Measurements from ENCODE around the gene ANKRD39. TPM values are rescaled to one million over a fixed set of nuclear protein-coding genes. Genes with fewer than 3 reads are reported as not detected.
A peak's percentile ranks its signal among the peaks of the same experiment; 100 is the strongest.

The ANKRD39 gene
- total RNA-seq, 1 experiment from 2014 or later: 11.1 TPM

- Histone ChIP-seq H3K27me3 (ENCODE audit: low read length) (no peaks in the 10 kb centered on the region), H3K36me3 (ENCODE audit: insufficient read depth, low read length) (no peaks in the 10 kb centered on the region), H4K20me1 (ENCODE audit: insufficient read depth, low read depth, low read length) (no peaks in the 10 kb centered on the region; the same call in 1 of the 2 replicates), H3K4me3 (ENCODE audit: low read length) (no peak overlapping the region), H3K79me2 (ENCODE audit: low read length) (no peaks in the 10 kb centered on the region), H3K9me2 (replicated peaks; ENCODE audit: insufficient read depth, low read length) (no peaks in the 10 kb centered on the region), H3K9ac (ENCODE audit: low read length) (no peak overlapping the region), H3K4me1 (ENCODE audit: low read length) (peaks cover 14% of the 10 kb centered on the region), H3K27ac (ENCODE audit: low read length) (no peak overlapping the region), H2AFZ (ENCODE audit: low read length) (no peak overlapping the region), H3K4me2 (ENCODE audit: low read depth, low read length, poor library complexity, severe bottlenecking) (no peak overlapping the region), H3K9me3 (ENCODE audit: low read length) (no peaks in the 10 kb centered on the region)
- no peak for DNase-seq
Measured at GRCh38 chr2:96877042-96877451, 19.2 kb upstream of the ANKRD39 start.

GRCh38 chr2:96876269-96877041 is 18.6 kb upstream of the ANKRD39 start:
- Histone ChIP-seq H3K9me3 (ENCODE audit: low read length) (no peaks in the 10 kb centered on the region), H3K27ac (ENCODE audit: low read length) (no peak overlapping the region), H3K36me3 (ENCODE audit: insufficient read depth, low read length) (no peaks in the 10 kb centered on the region), H4K20me1 (ENCODE audit: insufficient read depth, low read depth, low read length) (no peaks in the 10 kb centered on the region; the same call in 1 of the 2 replicates), H3K4me3 (ENCODE audit: low read length) (no peak overlapping the region), H3K4me2 (ENCODE audit: low read depth, low read length, poor library complexity, severe bottlenecking) (no peak overlapping the region), H3K9ac (ENCODE audit: low read length) (no peak overlapping the region), H3K9me2 (replicated peaks; ENCODE audit: insufficient read depth, low read length) (no peaks in the 10 kb centered on the region), H3K27me3 (ENCODE audit: low read length) (no peaks in the 10 kb centered on the region), H3K4me1 (ENCODE audit: low read length) (peaks cover 14% of the 10 kb centered on the region), H3K79me2 (ENCODE audit: low read length) (no peaks in the 10 kb centered on the region), H2AFZ (ENCODE audit: low read length) (no peak overlapping the region)
- no peak for DNase-seq

DNA sequence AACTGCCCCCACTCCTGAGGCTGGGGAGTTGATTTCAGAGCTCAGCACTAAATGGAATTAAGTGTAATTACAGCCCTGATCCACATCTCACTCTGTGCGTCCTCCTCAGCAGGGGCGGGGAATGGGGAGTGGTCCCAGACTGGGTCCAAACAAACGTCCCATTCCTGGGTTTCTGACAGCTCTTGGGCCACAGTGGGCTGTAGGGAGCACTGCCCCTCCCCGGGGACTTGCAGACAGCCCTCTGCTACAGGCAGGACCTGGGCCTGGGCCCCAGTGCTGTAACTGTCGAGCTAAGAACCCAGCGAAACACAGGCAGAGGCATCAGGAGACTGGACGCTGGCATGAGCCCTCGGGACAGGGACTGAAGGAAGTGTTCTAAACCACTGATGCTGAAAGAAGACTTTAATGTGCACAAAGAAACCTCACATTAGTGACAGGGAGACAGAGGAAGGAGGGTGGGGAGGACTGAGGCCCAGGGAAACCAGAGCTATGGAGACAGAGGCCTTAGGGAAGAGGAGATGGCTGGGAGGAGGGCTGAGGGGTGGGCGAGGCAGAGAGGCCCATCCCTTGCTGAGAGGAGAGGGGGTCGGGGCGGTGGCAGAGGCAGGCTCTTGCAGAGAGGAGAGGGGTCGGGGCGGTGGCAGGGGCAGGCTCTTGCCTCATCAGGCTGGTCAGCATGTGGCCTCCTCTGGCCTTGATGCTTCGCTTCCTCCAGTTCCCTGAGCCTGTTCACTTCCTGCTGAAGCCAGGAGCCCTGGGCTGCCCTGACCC is 17.9 kb upstream of the ANKRD39 start:
- H3K4me3 ChIP-seq (ENCODE audit: low read length): no peak overlapping the region
- H4K20me1 ChIP-seq (ENCODE audit: insufficient read depth, low read depth, low read length): no peaks in the 10 kb centered on the region; the same call in 1 of the 2 replicates
- H3K4me1 ChIP-seq (ENCODE audit: low read length): peaks cover 14% of the 10 kb centered on the region
- H3K9ac ChIP-seq (ENCODE audit: low read length): no peak overlapping the region
- H2AFZ ChIP-seq (ENCODE audit: low read length): no peak overlapping the region
- no peak overlapping the region for H3K27ac ChIP-seq (ENCODE audit: low read length)
- H3K27me3 ChIP-seq (ENCODE audit: low read length): no peaks in the 10 kb centered on the region
- H3K79me2 ChIP-seq (ENCODE audit: low read length): no peaks in the 10 kb centered on the region
- H3K36me3 ChIP-seq (ENCODE audit: insufficient read depth, low read length): no peaks in the 10 kb centered on the region
- H3K9me2 ChIP-seq (replicated peaks; ENCODE audit: insufficient read depth, low read length): no peaks in the 10 kb centered on the region
- no peak overlapping the region for H3K4me2 ChIP-seq (ENCODE audit: low read depth, low read length, poor library complexity, severe bottlenecking)
- DNase-seq: no peak
- no peaks in the 10 kb centered on the region for H3K9me3 ChIP-seq (ENCODE audit: low read length)

DNA sequence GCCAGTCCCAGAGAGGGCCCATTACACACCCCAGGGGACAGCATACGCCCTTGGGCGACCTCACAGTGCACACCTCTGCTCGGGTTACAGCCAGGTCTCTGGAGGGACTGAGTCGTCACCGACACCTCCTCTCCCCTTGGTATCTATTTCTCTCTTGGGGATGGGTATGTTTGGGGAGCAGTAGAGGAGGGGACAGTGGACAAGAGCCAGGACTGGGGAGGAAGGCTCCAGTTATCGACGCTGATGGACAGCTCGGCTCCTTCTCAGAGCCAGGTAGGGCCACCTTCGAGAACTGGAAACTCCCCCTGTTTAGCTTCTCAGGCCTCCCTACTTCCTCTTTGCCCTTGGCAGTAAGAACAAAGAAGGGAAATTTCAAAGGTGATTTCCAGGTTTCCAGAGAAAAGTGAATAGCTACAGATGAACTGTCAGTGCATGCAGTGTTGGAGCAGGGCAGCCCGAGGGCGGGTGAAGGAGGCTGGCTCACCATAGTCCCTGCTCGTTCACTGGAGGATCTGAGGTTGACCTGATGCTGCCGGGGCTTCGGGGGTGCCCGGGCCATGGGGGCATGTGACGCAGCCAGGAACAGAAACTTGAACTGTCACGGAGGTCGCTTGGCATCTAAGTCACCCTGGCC is 16.5 kb upstream of the ANKRD39 start:
- DNase-seq: peak; percentile 59
- Histone ChIP-seq H3K27ac (ENCODE audit: low read length) (no peak overlapping the region), H3K4me2 (ENCODE audit: low read depth, low read length, poor library complexity, severe bottlenecking) (peak overlapping the region; percentile 27)

DNA sequence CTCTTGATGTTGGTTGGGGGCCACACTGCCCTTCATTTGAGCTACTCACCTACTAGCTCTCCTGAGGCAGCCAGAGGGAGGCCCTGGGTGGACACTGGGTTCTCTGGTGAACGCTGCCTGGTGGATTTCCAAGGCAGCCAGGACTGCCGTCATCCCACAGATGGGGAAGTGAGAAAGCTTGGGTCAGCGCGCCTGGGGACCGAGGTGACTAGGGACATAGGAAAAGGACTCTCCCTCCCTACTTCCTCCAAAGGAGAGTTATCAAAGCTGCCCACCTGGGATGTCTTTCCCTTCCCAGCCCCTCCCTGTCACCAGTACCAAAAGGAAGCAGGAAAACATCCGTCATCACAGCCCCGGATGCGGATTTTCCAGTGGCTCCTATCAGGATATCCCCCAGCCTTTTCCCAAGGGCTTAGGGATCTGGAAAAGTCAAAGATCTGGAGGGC is 15.9 kb upstream of the ANKRD39 start:
- Histone ChIP-seq H3K27ac (ENCODE audit: low read length) (no peak overlapping the region), H3K4me1 (ENCODE audit: low read length) (peaks cover 14% of the 10 kb centered on the region), H4K20me1 (ENCODE audit: insufficient read depth, low read depth, low read length) (no peaks in the 10 kb centered on the region; the same call in 1 of the 2 replicates), H3K9me2 (replicated peaks; ENCODE audit: insufficient read depth, low read length) (no peaks in the 10 kb centered on the region), H3K27me3 (ENCODE audit: low read length) (no peaks in the 10 kb centered on the region), H2AFZ (ENCODE audit: low read length) (no peak overlapping the region), H3K4me2 (ENCODE audit: low read depth, low read length, poor library complexity, severe bottlenecking) (peak overlapping the region; percentile 27), H3K9me3 (ENCODE audit: low read length) (no peaks in the 10 kb centered on the region), H3K79me2 (ENCODE audit: low read length) (no peaks in the 10 kb centered on the region), H3K36me3 (ENCODE audit: insufficient read depth, low read length) (no peaks in the 10 kb centered on the region), H3K9ac (ENCODE audit: low read length) (no peak overlapping the region), H3K4me3 (ENCODE audit: low read length) (peak overlapping the region; percentile 9; the same call in 1 of the 2 replicates)
- DNase-seq: no peak

More for the DNA sequence above, 16.5 kb upstream of the ANKRD39 start:
- no peaks in the 10 kb centered on the region for H3K79me2 ChIP-seq (ENCODE audit: low read length)
- peaks cover 14% of the 10 kb centered on the region for H3K4me1 ChIP-seq (ENCODE audit: low read length)
- H4K20me1 ChIP-seq (ENCODE audit: insufficient read depth, low read depth, low read length): no peaks in the 10 kb centered on the region; the same call in 1 of the 2 replicates
- H3K4me3 ChIP-seq (ENCODE audit: low read length): peak overlapping the region; percentile 9; the same call in 1 of the 2 replicates
- H3K27me3 ChIP-seq (ENCODE audit: low read length): no peaks in the 10 kb centered on the region
- no peak overlapping the region for H3K9ac ChIP-seq (ENCODE audit: low read length)
- H3K9me2 ChIP-seq (replicated peaks; ENCODE audit: insufficient read depth, low read length): no peaks in the 10 kb centered on the region
- H3K9me3 ChIP-seq (ENCODE audit: low read length): no peaks in the 10 kb centered on the region
- H3K36me3 ChIP-seq (ENCODE audit: insufficient read depth, low read length): no peaks in the 10 kb centered on the region
- H2AFZ ChIP-seq (ENCODE audit: low read length): no peak overlapping the region

GRCh38 chr2:96872591-96873349 is 15.0 kb upstream of the ANKRD39 start:
- Histone ChIP-seq H2AFZ (ENCODE audit: low read length) (no peak overlapping the region), H3K27ac (ENCODE audit: low read length) (no peak overlapping the region), H3K4me3 (ENCODE audit: low read length) (no peak overlapping the region), H3K9ac (ENCODE audit: low read length) (no peak overlapping the region), H3K36me3 (ENCODE audit: insufficient read depth, low read length) (no peaks in the 10 kb centered on the region), H3K4me2 (ENCODE audit: low read depth, low read length, poor library complexity, severe bottlenecking) (no peak overlapping the region), H4K20me1 (ENCODE audit: insufficient read depth, low read depth, low read length) (no peaks in the 10 kb centered on the region; the same call in 1 of the 2 replicates), H3K27me3 (ENCODE audit: low read length) (no peaks in the 10 kb centered on the region), H3K4me1 (ENCODE audit: low read length) (peaks cover 14% of the 10 kb centered on the region), H3K9me3 (ENCODE audit: low read length) (no peaks in the 10 kb centered on the region), H3K79me2 (ENCODE audit: low read length) (no peaks in the 10 kb centered on the region), H3K9me2 (replicated peaks; ENCODE audit: insufficient read depth, low read length) (no peaks in the 10 kb centered on the region)
- DNase-seq: no peak

GRCh38 chr2:96870626-96871255 is 12.9 kb upstream of the ANKRD39 start:
- Histone ChIP-seq H3K9ac (ENCODE audit: low read length) (no peak overlapping the region), H3K27ac (ENCODE audit: low read length) (no peak overlapping the region), H3K4me1 (ENCODE audit: low read length) (peaks cover 25% of the 10 kb centered on the region), H3K79me2 (ENCODE audit: low read length) (no peaks in the 10 kb centered on the region), H3K4me2 (ENCODE audit: low read depth, low read length, poor library complexity, severe bottlenecking) (no peak overlapping the region), H3K9me2 (replicated peaks; ENCODE audit: insufficient read depth, low read length) (no peaks in the 10 kb centered on the region), H4K20me1 (ENCODE audit: insufficient read depth, low read depth, low read length) (no peaks in the 10 kb centered on the region; the same call in 1 of the 2 replicates), H3K9me3 (ENCODE audit: low read length) (no peaks in the 10 kb centered on the region), H3K4me3 (ENCODE audit: low read length) (no peak overlapping the region), H2AFZ (ENCODE audit: low read length) (no peak overlapping the region), H3K36me3 (ENCODE audit: insufficient read depth, low read length) (no peaks in the 10 kb centered on the region), H3K27me3 (ENCODE audit: low read length) (no peaks in the 10 kb centered on the region)
- no peak for DNase-seq

All from Karpas-422 (cell line).